ENCODE measurements around the gene ANAPC5. TPM values are rescaled to one million over a fixed set of nuclear protein-coding genes. Genes with fewer than 3 reads are reported as not detected.

Gene ANAPC5
- total RNA-seq, 1 experiment from 2014 or later, result 116 TPM

GRCh38 chr12:121330195-121330594, 22.0 kb downstream of the ANAPC5 start:
- ATAC-seq (no peak), DNase-seq (ENCODE audit: low spot score) (no peak)
- no peak for TF ChIP-seq ZBTB21 (CRISPR knock-in tag; IDR thresholded peaks at IDR 0.05; ENCODE audit: borderline replicate concordance)
- TF ChIP-seq RORB (CRISPR knock-in tag; IDR thresholded peaks at IDR 0.05), result no peak
- no peak for TF ChIP-seq SP1 (CRISPR knock-in tag; conservative IDR thresholded peaks at IDR 0.05)
- TF ChIP-seq PRDM15 (CRISPR knock-in tag; IDR thresholded peaks at IDR 0.05), result no peak
- no peak for TF ChIP-seq ATF2 (CRISPR knock-in tag; IDR thresholded peaks at IDR 0.05; ENCODE audit: borderline replicate concordance, low read depth)
- TF ChIP-seq ZNF317 (CRISPR knock-in tag; IDR thresholded peaks at IDR 0.05; ENCODE audit: borderline replicate concordance, low read depth), result no peak
- no peak for TF ChIP-seq ZNF423 (CRISPR knock-in tag; IDR thresholded peaks at IDR 0.05)
- no peak for TF ChIP-seq TP53 (CRISPR knock-in tag; IDR thresholded peaks at IDR 0.05)
- TF ChIP-seq NFATC4 (CRISPR knock-in tag; IDR thresholded peaks at IDR 0.05), result no peak
- no peak for TF ChIP-seq FOXJ3 (CRISPR knock-in tag; IDR thresholded peaks at IDR 0.05; ENCODE audit: borderline replicate concordance)
- no peak for TF ChIP-seq NR2C2 (CRISPR knock-in tag; IDR thresholded peaks at IDR 0.05)
- no peak for TF ChIP-seq ZNF671 (CRISPR knock-in tag; IDR thresholded peaks at IDR 0.05)
- H3K9me3 Mint-ChIP-seq, result no peaks in the 10 kb centered on the region
- H3K36me3 Mint-ChIP-seq, result peaks cover 77% of the 10 kb centered on the region
- no peaks in the 10 kb centered on the region for H3K4me1 Mint-ChIP-seq
- CTCF ChIA-PET, result no interaction called here
- POLR2A ChIA-PET, result no interaction called here
- no peaks in the 10 kb centered on the region for H3K27me3 Mint-ChIP-seq (ENCODE audit: low read depth)
- H3K4me3 Mint-ChIP-seq, result no peak overlapping the region
- H3K27ac Mint-ChIP-seq, result no peak overlapping the region

- Mint-ChIP-seq H3K4me3 (no peak overlapping the region), H3K27ac (no peak overlapping the region), H3K9me3 (no peaks in the 10 kb centered on the region), H3K36me3 (peaks cover 79% of the 10 kb centered on the region), H3K4me1 (no peaks in the 10 kb centered on the region), H3K27me3 (ENCODE audit: low read depth) (no peaks in the 10 kb centered on the region)
- no peak for ATAC-seq
- ChIA-PET POLR2A (interaction anchor here (0.6 kb wide), 1 partner anchor 218 kb away, joined by 4 read pairs; no protein-coding TSS in a partner anchor), CTCF (interaction anchor here (2.1 kb wide), 1 partner anchor 115 kb away, joined by 7 read pairs; no protein-coding TSS in a partner anchor)
- no peak for DNase-seq (ENCODE audit: low spot score)
- TF ChIP-seq FOXP1 (CRISPR knock-in tag; IDR thresholded peaks at IDR 0.05; ENCODE audit: borderline replicate concordance) (no peak), ZBTB43 (CRISPR knock-in tag; IDR thresholded peaks at IDR 0.05) (no peak), MXD4 (CRISPR knock-in tag; IDR thresholded peaks at IDR 0.05; ENCODE audit: borderline replicate concordance) (no peak), CREM (CRISPR knock-in tag; IDR thresholded peaks at IDR 0.05) (no peak)
These were observed 23.6 kb downstream of the ANAPC5 start for GRCh38 chr12:121328620-121329019.

GRCh38 chr12:121326996-121327674, 25.1 kb downstream of the ANAPC5 start:
- H3K9me3 Mint-ChIP-seq, result no peaks in the 10 kb centered on the region
- DNase-seq (ENCODE audit: low spot score) (no peak), ATAC-seq (no peak)
- ChIA-PET CTCF (interaction anchor here (1.1 kb wide), 1 partner anchor 8 kb away, joined by 4 read pairs; no protein-coding TSS in a partner anchor), POLR2A (interaction anchor here (0.5 kb wide), 1 partner anchor 433 kb away, joined by 9 read pairs; no protein-coding TSS in a partner anchor)
- no peak overlapping the region for H3K4me3 Mint-ChIP-seq
- no peaks in the 10 kb centered on the region for H3K4me1 Mint-ChIP-seq
- no peaks in the 10 kb centered on the region for H3K27me3 Mint-ChIP-seq (ENCODE audit: low read depth)
- no peak overlapping the region for H3K27ac Mint-ChIP-seq
- H3K36me3 Mint-ChIP-seq, result peaks cover 75% of the 10 kb centered on the region
- TF ChIP-seq ATF6 (CRISPR knock-in tag; IDR thresholded peaks at IDR 0.05) (no peak), JUN (CRISPR knock-in tag; IDR thresholded peaks at IDR 0.05) (no peak), ZNF532 (CRISPR knock-in tag; IDR thresholded peaks at IDR 0.05; ENCODE audit: borderline replicate concordance) (no peak), ZNF416 (CRISPR knock-in tag; IDR thresholded peaks at IDR 0.05) (no peak)
